ENCODE measurements around the gene MYO3B.

GRCh38 chr2:170176212-170176611 lies 1.7 kb upstream of the MYO3B start:
- TF ChIP-seq POLR2A (IDR thresholded peaks at IDR 0.05; ENCODE audit: low read depth) = no peak
- TF ChIP-seq CTCF (IDR thresholded peaks at IDR 0.05) = no peak
- no peak for TF ChIP-seq POLR2AphosphoS5 (IDR thresholded peaks at IDR 0.05)

Measured in esophagus muscularis mucosa (tissue), 3 donors.